ENCODE results near the gene FAM168A.

DNA sequence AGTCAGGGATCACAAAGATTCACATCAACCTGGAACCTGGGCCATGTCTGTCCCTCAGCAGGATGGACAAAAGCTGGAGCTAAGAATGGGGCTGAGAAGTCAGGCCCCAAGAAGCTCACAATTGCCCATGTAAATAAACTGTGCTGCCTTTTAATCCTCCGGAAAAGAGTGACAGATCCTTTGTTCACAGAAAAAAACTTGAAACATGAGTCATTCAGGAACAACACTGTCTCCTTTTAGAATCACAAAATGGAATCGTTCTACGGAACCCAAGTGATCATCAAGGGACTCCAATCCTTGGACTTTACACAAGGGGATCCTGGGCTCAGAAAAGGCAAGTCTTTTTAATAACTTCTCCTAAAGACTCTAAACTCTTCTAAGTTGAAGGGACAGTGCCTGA lies 185.6 kb downstream of the FAM168A start:
- TF ChIP-seq, protein P1, sequence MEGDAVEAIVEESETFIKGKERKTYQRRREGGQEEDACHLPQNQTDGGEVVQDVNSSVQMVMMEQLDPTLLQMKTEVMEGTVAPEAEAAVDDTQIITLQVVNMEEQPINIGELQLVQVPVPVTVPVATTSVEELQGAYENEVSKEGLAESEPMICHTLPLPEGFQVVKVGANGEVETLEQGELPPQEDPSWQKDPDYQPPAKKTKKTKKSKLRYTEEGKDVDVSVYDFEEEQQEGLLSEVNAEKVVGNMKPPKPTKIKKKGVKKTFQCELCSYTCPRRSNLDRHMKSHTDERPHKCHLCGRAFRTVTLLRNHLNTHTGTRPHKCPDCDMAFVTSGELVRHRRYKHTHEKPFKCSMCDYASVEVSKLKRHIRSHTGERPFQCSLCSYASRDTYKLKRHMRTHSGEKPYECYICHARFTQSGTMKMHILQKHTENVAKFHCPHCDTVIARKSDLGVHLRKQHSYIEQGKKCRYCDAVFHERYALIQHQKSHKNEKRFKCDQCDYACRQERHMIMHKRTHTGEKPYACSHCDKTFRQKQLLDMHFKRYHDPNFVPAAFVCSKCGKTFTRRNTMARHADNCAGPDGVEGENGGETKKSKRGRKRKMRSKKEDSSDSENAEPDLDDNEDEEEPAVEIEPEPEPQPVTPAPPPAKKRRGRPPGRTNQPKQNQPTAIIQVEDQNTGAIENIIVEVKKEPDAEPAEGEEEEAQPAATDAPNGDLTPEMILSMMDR (conservative IDR thresholded peaks at IDR 0.05 in 1 of 2, IDR thresholded peaks at IDR 0.05 in 1 of 2; ENCODE audit: extremely low read depth in 1 of 2, insufficient read depth in 1 of 2, low read depth in 1 of 2, low read length in 2 of 2): no peak
- no peak for TF ChIP-seq EZH2 (IDR thresholded peaks at IDR 0.05; ENCODE audit: borderline replicate concordance, low read length)

All from mammary epithelial cell (primary cell).